Measurements from ENCODE around the gene POMGNT2.

POMGNT2 gene

GRCh38 chr3:43043071-43043766 is 62.7 kb downstream of the POMGNT2 start:
- no peak for ATAC-seq

GRCh38 chr3:43041517-43041916 is 64.4 kb downstream of the POMGNT2 start:
- ATAC-seq: no peak

- peak; percentile 82 to 86 for ATAC-seq
Observed at GRCh38 chr3:43038010-43038409, 67.9 kb downstream of the POMGNT2 start.

- no peak for ATAC-seq
Observed at GRCh38 chr3:43036621-43037423, 69.1 kb downstream of the POMGNT2 start.

- no peak for ATAC-seq
Observed at GRCh38 chr3:43035801-43036365, 70.0 kb downstream of the POMGNT2 start.

- ATAC-seq: no peak
Observed at GRCh38 chr3:43034911-43035310, 71.0 kb downstream of the POMGNT2 start.

GRCh38 chr3:43034200-43034599 is 71.7 kb downstream of the POMGNT2 start:
- no peak for ATAC-seq

- ATAC-seq: peak in 1 of 2 donors; percentile 10
Observed at GRCh38 chr3:43032646-43033628, 72.9 kb downstream of the POMGNT2 start.

GRCh38 chr3:43031889-43032545 is 73.9 kb downstream of the POMGNT2 start:
- ATAC-seq: no peak

GRCh38 chr3:43031485-43031884 is 74.4 kb downstream of the POMGNT2 start:
- no peak for ATAC-seq

- ATAC-seq: no peak
Observed at GRCh38 chr3:43030162-43030935, 75.5 kb downstream of the POMGNT2 start.
